Measurements from ENCODE around the gene TMUB2. TPM values are rescaled to one million over a fixed set of nuclear protein-coding genes. Genes with fewer than 3 reads are reported as not detected.

TMUB2 gene
- total and polyA plus RNA-seq, 2 donors from 2014 or later, result 37.7 to 39.2 TPM

DNA sequence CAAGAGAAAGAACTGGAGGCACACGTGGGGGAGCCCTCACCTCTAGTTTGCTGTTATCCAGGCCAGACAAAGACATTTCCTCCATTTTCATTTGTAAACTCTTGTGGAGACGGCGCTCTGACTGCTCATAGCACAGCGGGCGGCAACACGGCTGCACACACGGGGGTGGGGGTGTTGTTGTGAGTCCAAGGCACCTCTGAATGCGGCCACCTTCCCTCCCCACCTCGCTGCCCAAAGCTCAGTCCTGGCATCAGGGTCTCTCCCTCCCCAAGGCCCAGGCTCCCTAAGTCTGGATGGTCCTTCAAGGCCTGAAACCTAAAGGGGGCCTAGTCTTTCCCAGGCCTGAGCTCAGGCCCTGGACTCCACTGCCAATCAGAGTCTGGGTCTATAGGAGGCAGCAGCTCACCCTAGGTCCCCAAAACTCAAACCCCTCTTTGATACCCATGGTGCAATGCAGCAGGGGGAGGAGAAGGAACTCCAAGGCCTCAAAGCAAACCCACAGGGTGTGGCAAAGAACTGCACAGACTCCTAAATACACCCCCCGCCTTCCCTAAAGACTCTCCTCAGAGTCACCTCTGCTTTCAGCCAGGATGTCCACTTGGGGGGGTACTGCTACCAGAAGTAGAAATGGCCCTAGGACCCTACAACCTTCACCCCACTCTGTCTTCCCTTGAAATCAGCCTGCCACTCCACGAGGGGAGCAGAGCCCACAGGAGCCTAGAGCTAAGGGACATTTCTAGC is 11.4 kb downstream of the TMUB2 start:
- DNase-seq, result peak in 3 of 5 donors; percentile 22 to 77 (median 69)
- Histone ChIP-seq H3K27ac (ENCODE audit: low read depth in 2 of 2, low read length in 2 of 2) (peak overlapping the region; percentile 84 to 95), H3K27me3 (ENCODE audit: control insufficient read depth, insufficient read depth, low read length) (no peaks in the 10 kb centered on the region), H3K9ac (ENCODE audit: low read length in 3 of 3) (peak overlapping the region; percentile 35 to 87 (median 72)), H3K9me3 (ENCODE audit: control insufficient read depth in 2 of 3, insufficient read depth in 1 of 3, low read length in 3 of 3) (no peaks in the 10 kb centered on the region), H3K4me1 (ENCODE audit: control insufficient read depth in 2 of 3, insufficient read depth in 2 of 3, low read depth in 1 of 3, low read length in 3 of 3) (peaks cover 0 to 12% (median 11%) of the 10 kb centered on the region in 3 donors), H3K36me3 (ENCODE audit: control insufficient read depth in 2 of 3, insufficient read depth in 3 of 3, low read length in 3 of 3) (peaks cover 7 to 30% (median 15%) of the 10 kb centered on the region in 3 donors), H3K4me3 (ENCODE audit: low read length in 3 of 3) (peak overlapping the region; percentile 54 to 67 (median 61))
- no peak for FAIRE-seq
- intact Hi-C loops (cut with DNase I), result no loop called here
- TF ChIP-seq, protein P1, sequence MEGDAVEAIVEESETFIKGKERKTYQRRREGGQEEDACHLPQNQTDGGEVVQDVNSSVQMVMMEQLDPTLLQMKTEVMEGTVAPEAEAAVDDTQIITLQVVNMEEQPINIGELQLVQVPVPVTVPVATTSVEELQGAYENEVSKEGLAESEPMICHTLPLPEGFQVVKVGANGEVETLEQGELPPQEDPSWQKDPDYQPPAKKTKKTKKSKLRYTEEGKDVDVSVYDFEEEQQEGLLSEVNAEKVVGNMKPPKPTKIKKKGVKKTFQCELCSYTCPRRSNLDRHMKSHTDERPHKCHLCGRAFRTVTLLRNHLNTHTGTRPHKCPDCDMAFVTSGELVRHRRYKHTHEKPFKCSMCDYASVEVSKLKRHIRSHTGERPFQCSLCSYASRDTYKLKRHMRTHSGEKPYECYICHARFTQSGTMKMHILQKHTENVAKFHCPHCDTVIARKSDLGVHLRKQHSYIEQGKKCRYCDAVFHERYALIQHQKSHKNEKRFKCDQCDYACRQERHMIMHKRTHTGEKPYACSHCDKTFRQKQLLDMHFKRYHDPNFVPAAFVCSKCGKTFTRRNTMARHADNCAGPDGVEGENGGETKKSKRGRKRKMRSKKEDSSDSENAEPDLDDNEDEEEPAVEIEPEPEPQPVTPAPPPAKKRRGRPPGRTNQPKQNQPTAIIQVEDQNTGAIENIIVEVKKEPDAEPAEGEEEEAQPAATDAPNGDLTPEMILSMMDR (IDR thresholded peaks at IDR 0.05; ENCODE audit: borderline replicate concordance, extremely low read depth, insufficient read depth), result peak; percentile 19

DNA sequence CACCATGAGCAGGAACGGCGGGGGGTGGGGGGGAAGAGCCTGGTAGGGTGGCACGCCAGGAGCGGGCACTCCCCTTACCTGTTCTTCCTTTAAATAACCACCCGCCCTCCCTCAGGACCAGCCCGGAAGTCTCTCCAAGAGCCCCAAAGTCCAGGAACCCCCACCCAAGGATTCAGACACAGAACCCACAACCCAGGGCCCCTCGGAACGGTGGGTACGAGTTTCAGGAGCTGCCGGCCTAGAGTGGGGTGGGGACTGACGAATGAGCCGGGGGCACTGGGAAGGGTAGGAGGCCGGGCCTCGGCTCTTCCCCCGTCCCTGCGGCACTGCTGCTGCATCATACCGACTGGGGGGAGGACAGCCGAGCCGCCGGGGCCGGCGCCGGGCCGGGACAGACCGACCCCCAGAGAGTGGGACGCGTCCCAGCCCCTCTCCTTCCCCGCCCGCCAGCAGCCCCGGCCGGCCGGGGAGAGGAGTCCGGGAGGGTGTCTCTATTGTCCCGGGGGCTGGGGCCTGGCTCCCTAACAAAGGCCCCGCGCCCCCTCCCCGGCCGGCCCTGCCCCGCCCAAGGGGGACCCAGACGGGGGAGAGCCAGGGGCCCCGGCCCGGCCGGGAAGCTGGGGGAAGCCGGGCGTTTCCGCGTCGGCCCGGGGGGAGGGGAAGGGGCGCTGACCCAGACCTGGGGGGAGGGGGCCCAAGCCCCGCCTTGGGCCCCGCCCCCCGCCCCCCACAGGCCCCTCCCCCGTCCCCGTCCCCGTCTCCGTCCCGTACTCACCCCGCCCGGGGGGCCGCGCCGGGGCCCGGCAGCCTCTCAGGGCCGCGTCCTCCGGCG is 12.2 kb downstream of the TMUB2 start:
- intact Hi-C loops (cut with DNase I), result no loop called here
- Histone ChIP-seq H3K36me3 (ENCODE audit: control insufficient read depth in 2 of 3, insufficient read depth in 3 of 3, low read length in 3 of 3) (peaks cover 7 to 28% (median 14%) of the 10 kb centered on the region in 3 donors), H3K27ac (ENCODE audit: low read depth in 2 of 2, low read length in 2 of 2) (peak overlapping the region; percentile 91 to 95), H3K27me3 (ENCODE audit: control insufficient read depth, insufficient read depth, low read length) (no peaks in the 10 kb centered on the region), H3K4me1 (ENCODE audit: control insufficient read depth in 2 of 3, insufficient read depth in 2 of 3, low read depth in 1 of 3, low read length in 3 of 3) (peaks cover 0 to 12% (median 11%) of the 10 kb centered on the region in 3 donors), H3K4me3 (ENCODE audit: low read length in 3 of 3) (peak overlapping the region; percentile 54 to 87 (median 61)), H3K9me3 (ENCODE audit: control insufficient read depth in 2 of 3, insufficient read depth in 1 of 3, low read length in 3 of 3) (no peaks in the 10 kb centered on the region), H3K9ac (ENCODE audit: low read length in 3 of 3) (peak overlapping the region; percentile 35 to 87 (median 72))
- DNase-seq, result peak; percentile 64 to 92 (median 79)
- no peak for FAIRE-seq
- TF ChIP-seq, protein P1 (IDR thresholded peaks at IDR 0.05; ENCODE audit: borderline replicate concordance, extremely low read depth, insufficient read depth), result no peak

DNA sequence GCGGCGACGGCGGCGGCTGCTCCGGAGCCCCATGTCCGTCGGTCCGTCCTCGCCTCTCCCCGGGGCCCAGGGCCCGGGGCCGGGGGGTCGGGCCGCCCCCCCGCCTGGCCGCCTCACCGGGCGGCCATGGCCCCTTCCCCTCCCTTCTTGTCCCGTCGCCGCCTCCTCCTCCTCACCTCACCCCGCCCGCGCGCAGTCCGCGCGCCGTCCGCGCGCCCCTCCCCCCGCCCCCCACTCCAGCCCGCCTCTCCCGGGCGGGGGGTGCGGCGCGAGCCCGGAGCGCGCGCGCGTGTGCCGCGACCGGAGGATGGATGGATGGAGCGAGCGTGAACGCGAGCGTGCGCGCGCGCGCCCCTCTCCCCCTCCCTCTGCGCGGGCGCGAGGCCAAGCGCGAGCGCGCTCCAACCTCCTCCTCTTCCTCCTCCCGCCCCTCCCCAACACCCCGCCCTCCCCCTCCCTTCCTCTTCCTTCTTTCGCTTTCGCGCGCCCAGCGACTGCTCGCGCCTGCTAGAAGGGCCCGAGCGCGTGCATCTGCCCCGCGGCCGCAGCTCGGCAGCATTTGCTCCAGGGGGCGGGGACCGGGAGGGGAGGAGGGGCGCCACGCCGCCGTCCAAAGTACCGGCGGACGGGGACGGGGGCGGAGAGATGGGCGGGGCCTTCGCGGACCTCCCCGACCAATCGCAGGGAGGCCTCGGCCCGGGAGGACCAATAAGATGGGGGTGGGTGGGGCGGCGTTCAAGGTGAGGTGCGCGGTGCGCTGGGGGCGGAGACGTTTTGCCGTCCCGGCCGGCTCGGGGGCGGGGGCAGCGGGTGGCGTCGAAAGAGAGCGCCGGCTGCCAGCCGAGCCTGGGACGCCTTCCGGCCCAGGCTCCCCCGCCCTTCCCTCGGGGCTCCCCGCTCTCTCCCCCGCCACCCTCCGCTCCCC is 13.0 kb downstream of the TMUB2 start, which contains the start of gene ATXN7L3:
Gene ATXN7L3 (minus strand): TSS at position 332 of the 925 bp plus-strand sequence. CDS start 1,814 bp downstream, outside the sequence.
- no peak for FAIRE-seq

More for the DNA sequence above, 13.0 kb downstream of the TMUB2 start, which contains the start of gene ATXN7L3:
- Histone ChIP-seq H3K4me3 (ENCODE audit: low read length in 3 of 3) (peak within 1 kb of the TSS; percentile 54 to 87 (median 61)), H3K4me1 (ENCODE audit: control insufficient read depth in 2 of 3, insufficient read depth in 2 of 3, low read depth in 1 of 3, low read length in 3 of 3) (peaks cover 0 to 14% (median 12%) of the 10 kb centered on the region in 3 donors), H3K36me3 (ENCODE audit: control insufficient read depth in 2 of 3, insufficient read depth in 3 of 3, low read length in 3 of 3) (peaks cover 6 to 19% (median 6%) of the 10 kb centered on the region in 3 donors), H3K9ac (ENCODE audit: low read length in 3 of 3) (peak within 1 kb of the TSS; percentile 35 to 90 (median 87)), H3K27ac (ENCODE audit: low read depth in 2 of 2, low read length in 2 of 2) (peak within 1 kb of the TSS; percentile 91 to 95), H3K27me3 (ENCODE audit: control insufficient read depth, insufficient read depth, low read length) (no peaks in the 10 kb centered on the region), H3K9me3 (ENCODE audit: control insufficient read depth in 2 of 3, insufficient read depth in 1 of 3, low read length in 3 of 3) (no peaks in the 10 kb centered on the region)
- intact Hi-C loops (cut with DNase I), result no loop called here
- DNase-seq, result peak; percentile 99 to 100 (median 99)
- TF ChIP-seq, protein P1 (IDR thresholded peaks at IDR 0.05; ENCODE audit: borderline replicate concordance, extremely low read depth, insufficient read depth), result no peak

Measured in kidney (tissue), 14 donors.